Esophagus muscularis mucosa (tissue), 4 donors: ENCODE measurements around the gene TTYH1. TPM values are rescaled to one million over a fixed set of nuclear protein-coding genes. Genes with fewer than 3 reads are reported as not detected.

Experiments
- DNase-seq: peaks from one replicate; pipeline ENCODE4 v3.0.0-alpha.2; 2017; ENCODE audit errors: extremely low spot score
- H3K27ac ChIP-seq, 4 donors: fragments of 200-600 bp; sonication (generic); replicated peaks in 1 of 4; 1 replicate in 3 of 4; 2 replicates in 1 of 4; pipeline ENCODE4 v1.5.1; 2016 to 2019; ENCODE audit warnings: mild to moderate bottlenecking in 1 of 4
- H3K27me3 ChIP-seq, 4 donors: fragments of 200-600 bp; sonication (generic); one replicate each; pipeline versions ENCODE4 v1.5.1 to v1.6.0; 2016 to 2019
- H3K36me3 ChIP-seq, 4 donors: fragments of 200-600 bp; sonication (generic); one replicate each; pipeline ENCODE4 v1.5.1; 2016 to 2019
- H3K4me1 ChIP-seq, 4 donors: fragments of 200-600 bp; sonication (generic); one replicate each; pipeline ENCODE4 v1.5.1; 2016 to 2019
- H3K4me3 ChIP-seq, 4 donors: fragments of 200-600 bp; sonication (generic); 1 replicate in 2 of 4; 2 replicates in 2 of 4; pipeline ENCODE4 v1.5.1; 2016 to 2019; ENCODE audit warnings: mild to moderate bottlenecking in 4 of 4, moderate library complexity in 1 of 4
- H3K9me3 ChIP-seq, 4 donors: fragments of 200-600 bp; sonication (generic); 1 replicate in 3 of 4; 2 replicates in 1 of 4; pipeline ENCODE4 v1.5.1; 2016 to 2019
- CTCF ChIP-seq, 3 experiments: fragments of 200-600 bp in 2 of 3; fragments of 450-650 bp in 1 of 3; sonication (generic) in 2 of 3; IDR thresholded peaks; one replicate each; pipeline ENCODE4 v1.5.1; 2017 to 2019; ENCODE audit warnings: antibody characterized with exemption in 3 of 3, mild to moderate bottlenecking in 2 of 3, moderate library complexity in 1 of 3
- EP300 ChIP-seq: sonication (generic); formaldehyde crosslinking; IDR thresholded peaks from one replicate; pipeline ENCODE4 v1.6.1; 2017; ENCODE audit warnings: antibody characterized with exemption
- POLR2A ChIP-seq: fragments of 450-650 bp; IDR thresholded peaks from one replicate; pipeline ENCODE4 v1.6.1; 2017; ENCODE audit warnings: antibody characterized with exemption, moderate library complexity, mild to moderate bottlenecking, low read depth
- POLR2AphosphoS5 ChIP-seq, 2 donors: sonication (generic); formaldehyde crosslinking; IDR thresholded peaks; one replicate each; pipeline ENCODE4 v1.6.1; 2017; ENCODE audit warnings: antibody characterized with exemption in 2 of 2
- WGBS: methylation state at CpG from one replicate; pipeline ENCODE4 v1.1.5; 2018; 5-methylcytosine and 5-hydroxymethylcytosine counted together
- intact Hi-C: fragments of 100-400 bp; cut with DNase I; formaldehyde crosslinking; loops from one replicate; pipeline ENCODE4 v1.15.1; 2023
- total RNA-seq, 4 donors: library from RNA; depleted of rRNA; stranded (reverse); fragments of >200 nt; gene quantifications; one replicate each; pipeline versions ENCODE4 v1.1.0 to v1.2.1, GENCODE V29; 2016

Gene TTYH1
- total RNA-seq, 4 donors from 2014 or later, result 0.83 to 8.0 (median 5.6) TPM

- WGBS, result 15% methylated on average over 7 of the region's 7 CpGs
These were observed 24.2 kb upstream of the TTYH1 start for GRCh38 chr19:54390942-54391577.

GRCh38 chr19:54391589-54392061 lies 23.6 kb upstream of the TTYH1 start:
- Histone ChIP-seq H3K4me1 (peaks cover 0 to 10% (median 8%) of the 10 kb centered on the region in 4 donors), H3K27me3 (peaks cover 0 to 86% (median 2%) of the 10 kb centered on the region in 4 donors), H3K4me3 (no peak overlapping the region), H3K27ac (no peak overlapping the region), H3K9me3 (no peaks in the 10 kb centered on the region), H3K36me3 (no peaks in the 10 kb centered on the region)
- intact Hi-C loops, result no loop called here
- DNase-seq, result no peak
- 42% methylated on average over 4 of the region's 4 CpGs for WGBS
- TF ChIP-seq POLR2A (no peak), CTCF (IDR thresholded peaks at IDR 0.05) (no peak), POLR2AphosphoS5 (IDR thresholded peaks at IDR 0.05) (no peak), EP300 (no peak)

More at GRCh38 chr19:54390942-54391577, 24.2 kb upstream of the TTYH1 start:
- Histone ChIP-seq H3K9me3 (no peaks in the 10 kb centered on the region), H3K4me3 (no peak overlapping the region), H3K27ac (no peak overlapping the region), H3K27me3 (peaks cover 0 to 88% (median 2%) of the 10 kb centered on the region in 4 donors), H3K4me1 (peaks cover 0 to 10% (median 8%) of the 10 kb centered on the region in 4 donors), H3K36me3 (no peaks in the 10 kb centered on the region)
- intact Hi-C loops, result no loop called here
- TF ChIP-seq EP300 (no peak), CTCF (IDR thresholded peaks at IDR 0.05) (peak; percentile 54 to 72 (median 58)), POLR2AphosphoS5 (IDR thresholded peaks at IDR 0.05) (no peak), POLR2A (no peak)
- DNase-seq, result no peak

GRCh38 chr19:54392105-54392504 lies 23.2 kb upstream of the TTYH1 start:
- DNase-seq, result no peak
- H3K36me3 ChIP-seq, result no peaks in the 10 kb centered on the region
- H3K4me1 ChIP-seq, result peaks cover 0 to 10% (median 8%) of the 10 kb centered on the region in 4 donors
- no peak overlapping the region for H3K4me3 ChIP-seq
- intact Hi-C loops, result no loop called here
- no peak overlapping the region for H3K27ac ChIP-seq
- no peak for TF ChIP-seq POLR2A
- no peak for TF ChIP-seq CTCF (IDR thresholded peaks at IDR 0.05)
- TF ChIP-seq EP300, result no peak
- no peak for TF ChIP-seq POLR2AphosphoS5 (IDR thresholded peaks at IDR 0.05)
- WGBS, result 90% methylated on average over 5 of the region's 5 CpGs
- no peaks in the 10 kb centered on the region for H3K9me3 ChIP-seq
- H3K27me3 ChIP-seq, result peaks cover 0 to 86% (median 2%) of the 10 kb centered on the region in 4 donors

GRCh38 chr19:54393381-54393780 lies 21.9 kb upstream of the TTYH1 start:
- H3K36me3 ChIP-seq, result no peaks in the 10 kb centered on the region
- peaks cover 0 to 6% (median 4%) of the 10 kb centered on the region in 4 donors for H3K4me1 ChIP-seq
- no peak for DNase-seq
- 82% methylated on average over 16 of the region's 16 CpGs for WGBS
- no peak overlapping the region for H3K27ac ChIP-seq
- intact Hi-C loops, result no loop called here
- TF ChIP-seq EP300, result no peak
- no peak for TF ChIP-seq CTCF (IDR thresholded peaks at IDR 0.05)
- TF ChIP-seq POLR2A, result no peak
- TF ChIP-seq POLR2AphosphoS5 (IDR thresholded peaks at IDR 0.05), result no peak
- H3K27me3 ChIP-seq, result peaks cover 0 to 73% (median 0%) of the 10 kb centered on the region in 4 donors
- H3K4me3 ChIP-seq, result no peak overlapping the region
- no peaks in the 10 kb centered on the region for H3K9me3 ChIP-seq
